T-helper 17 cell (primary cell): ENCODE results near the gene NBR1. TPM values are rescaled to one million over a fixed set of nuclear protein-coding genes. Genes with fewer than 3 reads are reported as not detected.
"Not testable (repeated sequence)": the region's sequence is repeated elsewhere in the genome, so short reads cannot be mapped to it uniquely, and the experiment has no call there.

Experiments used
- ATAC-seq: fragments of 150-1000 bp; cut with Tn5 transposase; 2 replicates; pipeline ENCODE4 v1.10.0; 2021; ENCODE audit warnings: mild to moderate bottlenecking, moderate library complexity
- DNase-seq, 3 donors: peaks; one replicate each; pipeline versions ENCODE4 v3.0.0 to v3.0.0-alpha.2; 2020 to 2021
- H3K9me3 ChIP-seq: one replicate; pipeline ENCODE4 v1.7.0; 2013; ENCODE audit warnings: low read length, mild to moderate bottlenecking; ENCODE audit not compliant: control insufficient read depth, poor library complexity, severe bottlenecking
- H3K27ac Mint-ChIP-seq: one replicate; pipeline ENCODE4 v1.8.0; 2022; ENCODE audit warnings: mild to moderate bottlenecking, moderate library complexity, mixed read lengths
- H3K27me3 Mint-ChIP-seq: one replicate; pipeline ENCODE4 v1.8.0; 2022; ENCODE audit warnings: mixed read lengths
- H3K36me3 Mint-ChIP-seq: one replicate; pipeline ENCODE4 v1.8.0; 2022; ENCODE audit warnings: low read depth, mixed read lengths
- H3K4me1 Mint-ChIP-seq: one replicate; pipeline ENCODE4 v1.8.0; 2022; ENCODE audit warnings: mild to moderate bottlenecking, mixed read lengths
- H3K4me3 Mint-ChIP-seq: one replicate; pipeline ENCODE4 v1.8.0; 2022; ENCODE audit warnings: mild to moderate bottlenecking, moderate library complexity, mixed read lengths
- total RNA-seq, 4 donors: library from RNA in 2 of 4; stranded (reverse) in 2 of 4; gene quantifications; one replicate each; pipeline ENCODE4 v1.2.3 and lab custom pipeline; 2022 to 2026

The NBR1 gene
- total RNA-seq, 2 donors from 2014 or later = 55.1 to 55.8 TPM

DNA sequence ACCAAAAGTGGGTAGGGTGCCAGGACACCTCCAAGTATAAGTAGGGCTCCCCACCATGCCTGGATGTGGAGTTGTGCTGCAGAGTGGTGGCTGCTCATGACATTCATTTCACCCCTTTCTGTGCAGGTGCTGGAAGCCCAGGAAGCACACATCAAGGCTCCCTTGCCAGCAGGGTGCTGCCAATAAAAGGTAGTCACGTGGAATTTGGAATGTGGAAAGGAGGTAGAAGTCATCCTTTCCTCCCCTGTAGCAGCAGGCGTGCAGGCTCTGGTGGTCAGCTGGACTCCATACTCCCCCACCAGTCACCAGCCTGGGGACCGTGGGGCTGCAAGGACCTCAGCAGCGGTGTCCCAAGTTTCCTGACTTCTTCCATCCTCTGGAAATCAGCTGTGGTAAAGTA, 32.5 kb upstream of the NBR1 start:
- not testable (repeated sequence) for H3K36me3 Mint-ChIP-seq, H3K27me3 Mint-ChIP-seq, H3K4me3 Mint-ChIP-seq, DNase-seq, ATAC-seq, H3K9me3 ChIP-seq, H3K27ac Mint-ChIP-seq, H3K4me1 Mint-ChIP-seq

- DNase-seq (no peak), ATAC-seq (no peak)
- H3K27ac Mint-ChIP-seq = no peak overlapping the region
- peaks cover 8% of the 10 kb centered on the region for H3K4me1 Mint-ChIP-seq
- H3K36me3 Mint-ChIP-seq = no peaks in the 10 kb centered on the region
- no peaks in the 10 kb centered on the region for H3K9me3 ChIP-seq
- no peak overlapping the region for H3K4me3 Mint-ChIP-seq
- no peaks in the 10 kb centered on the region for H3K27me3 Mint-ChIP-seq
Measured at GRCh38 chr17:43140396-43141332, 30.4 kb upstream of the NBR1 start.

GRCh38 chr17:43142153-43142552, 28.9 kb upstream of the NBR1 start:
- H3K4me3 Mint-ChIP-seq = no peak overlapping the region
- H3K4me1 Mint-ChIP-seq = peaks cover 5% of the 10 kb centered on the region
- ATAC-seq = no peak
- no peak for DNase-seq
- no peak overlapping the region for H3K27ac Mint-ChIP-seq
- H3K9me3 ChIP-seq = no peaks in the 10 kb centered on the region
- no peaks in the 10 kb centered on the region for H3K27me3 Mint-ChIP-seq
- no peaks in the 10 kb centered on the region for H3K36me3 Mint-ChIP-seq

DNA sequence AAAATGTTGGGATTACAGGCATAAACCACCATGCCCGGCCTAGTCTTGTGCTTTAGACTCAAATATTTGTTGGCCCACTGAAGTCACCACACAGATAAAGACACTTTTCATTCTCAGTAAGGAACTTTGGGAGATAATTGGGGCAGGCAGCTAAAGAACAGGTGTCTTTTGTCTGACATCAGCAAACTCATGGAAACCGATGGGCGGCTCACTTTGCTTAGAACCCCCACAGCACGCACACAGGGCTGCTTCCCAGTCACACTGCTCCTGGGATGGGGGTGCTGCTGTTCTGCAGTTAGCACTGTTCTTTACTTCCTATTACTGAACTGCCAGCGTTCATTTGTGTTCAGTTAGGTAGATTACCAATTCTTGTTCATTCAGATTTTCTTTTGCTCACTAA, 27.8 kb upstream of the NBR1 start:
- Mint-ChIP-seq H3K27ac (no peak overlapping the region), H3K27me3 (no peaks in the 10 kb centered on the region), H3K4me3 (no peak overlapping the region), H3K36me3 (no peaks in the 10 kb centered on the region), H3K4me1 (peaks cover 5% of the 10 kb centered on the region)
- ATAC-seq = no peak
- DNase-seq = no peak
- no peaks in the 10 kb centered on the region for H3K9me3 ChIP-seq

- ATAC-seq (no peak), DNase-seq (no peak)
- Mint-ChIP-seq H3K27ac (no peak overlapping the region), H3K4me3 (no peak overlapping the region), H3K27me3 (no peaks in the 10 kb centered on the region), H3K36me3 (no peaks in the 10 kb centered on the region), H3K4me1 (no peaks in the 10 kb centered on the region)
- no peaks in the 10 kb centered on the region for H3K9me3 ChIP-seq
Measured at GRCh38 chr17:43146649-43147048, 24.4 kb upstream of the NBR1 start.

GRCh38 chr17:43151880-43152456, 19.0 kb upstream of the NBR1 start:
- no peaks in the 10 kb centered on the region for H3K9me3 ChIP-seq
- Mint-ChIP-seq H3K4me1 (peaks cover 2% of the 10 kb centered on the region), H3K27ac (no peak overlapping the region), H3K36me3 (peaks cover 2% of the 10 kb centered on the region), H3K4me3 (no peak overlapping the region), H3K27me3 (no peaks in the 10 kb centered on the region)
- ATAC-seq (no peak), DNase-seq (no peak)

GRCh38 chr17:43153197-43153835, 17.7 kb upstream of the NBR1 start:
- H3K36me3 Mint-ChIP-seq, ATAC-seq, H3K9me3 ChIP-seq, DNase-seq, H3K27me3 Mint-ChIP-seq, H3K4me3 Mint-ChIP-seq, H3K27ac Mint-ChIP-seq, H3K4me1 Mint-ChIP-seq: not testable (repeated sequence)

GRCh38 chr17:43155666-43156065, 15.3 kb upstream of the NBR1 start:
- no peak overlapping the region for H3K27ac Mint-ChIP-seq
- H3K4me1 Mint-ChIP-seq = peaks cover 2% of the 10 kb centered on the region
- H3K36me3 Mint-ChIP-seq = peaks cover 2% of the 10 kb centered on the region
- DNase-seq = no peak
- no peak for ATAC-seq
- no peak overlapping the region for H3K4me3 Mint-ChIP-seq
- no peaks in the 10 kb centered on the region for H3K27me3 Mint-ChIP-seq
- no peaks in the 10 kb centered on the region for H3K9me3 ChIP-seq

- H3K9me3 ChIP-seq, H3K27ac Mint-ChIP-seq, H3K4me3 Mint-ChIP-seq, DNase-seq, ATAC-seq, H3K27me3 Mint-ChIP-seq, H3K36me3 Mint-ChIP-seq, H3K4me1 Mint-ChIP-seq: not testable (repeated sequence)
Measured at GRCh38 chr17:43159232-43159631, 11.8 kb upstream of the NBR1 start.

DNA sequence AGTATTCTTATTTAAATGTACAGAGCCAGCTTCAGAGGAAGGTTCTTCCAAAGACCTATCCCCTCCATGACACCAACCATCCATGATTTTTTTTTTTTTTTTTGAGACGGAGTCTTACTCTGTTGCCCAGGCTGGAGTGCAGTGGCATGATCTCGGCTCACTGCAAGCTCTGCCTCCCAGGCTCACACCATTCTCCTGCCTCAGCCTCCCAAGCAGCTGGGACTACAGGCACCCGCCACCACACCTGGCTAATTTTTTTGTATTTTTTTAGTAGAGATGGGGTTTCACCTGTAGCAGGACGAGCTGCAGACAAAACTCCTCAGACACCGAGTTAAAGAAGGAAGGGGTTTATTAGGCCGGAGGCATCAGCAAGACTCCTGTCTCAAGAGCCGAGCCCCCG, 11.1 kb upstream of the NBR1 start:
- not testable (repeated sequence) for H3K4me1 Mint-ChIP-seq, H3K27ac Mint-ChIP-seq, H3K9me3 ChIP-seq, H3K4me3 Mint-ChIP-seq, DNase-seq, ATAC-seq, H3K36me3 Mint-ChIP-seq, H3K27me3 Mint-ChIP-seq

GRCh38 chr17:43165971-43166370, 5.0 kb upstream of the NBR1 start:
- H3K4me3 Mint-ChIP-seq, ATAC-seq, H3K9me3 ChIP-seq, H3K36me3 Mint-ChIP-seq, DNase-seq, H3K4me1 Mint-ChIP-seq, H3K27me3 Mint-ChIP-seq: not testable (repeated sequence)
- peak overlapping the region; percentile 41 for H3K27ac Mint-ChIP-seq

- Mint-ChIP-seq H3K4me3 (no peak overlapping the region), H3K36me3 (peaks cover 3% of the 10 kb centered on the region), H3K27me3 (no peaks in the 10 kb centered on the region), H3K4me1 (peaks cover 19% of the 10 kb centered on the region), H3K27ac (no peak overlapping the region)
- DNase-seq (no peak), ATAC-seq (peak; percentile 2)
- H3K9me3 ChIP-seq = no peaks in the 10 kb centered on the region
Measured at GRCh38 chr17:43169561-43170139, 1.4 kb upstream of the NBR1 start.

GRCh38 chr17:43170140-43170765, 761 bp upstream of the NBR1 start:
- ATAC-seq = peak; percentile 79
- no peak overlapping the region for H3K4me3 Mint-ChIP-seq
- no peaks in the 10 kb centered on the region for H3K27me3 Mint-ChIP-seq
- H3K9me3 ChIP-seq = no peaks in the 10 kb centered on the region
- peaks cover 19% of the 10 kb centered on the region for H3K4me1 Mint-ChIP-seq
- peaks cover 3% of the 10 kb centered on the region for H3K36me3 Mint-ChIP-seq
- no peak overlapping the region for H3K27ac Mint-ChIP-seq
- peak; percentile 74 to 82 (median 77) for DNase-seq
